NCI-H748 (cell line): ENCODE data around the gene AQP2.

ENCODE experiments used
- DNase-seq: peaks from one replicate; lab custom pipeline; 2025; ENCODE audit not compliant: unreplicated experiment; lab: John Stamatoyannopoulos, UW

Gene AQP2

DNA sequence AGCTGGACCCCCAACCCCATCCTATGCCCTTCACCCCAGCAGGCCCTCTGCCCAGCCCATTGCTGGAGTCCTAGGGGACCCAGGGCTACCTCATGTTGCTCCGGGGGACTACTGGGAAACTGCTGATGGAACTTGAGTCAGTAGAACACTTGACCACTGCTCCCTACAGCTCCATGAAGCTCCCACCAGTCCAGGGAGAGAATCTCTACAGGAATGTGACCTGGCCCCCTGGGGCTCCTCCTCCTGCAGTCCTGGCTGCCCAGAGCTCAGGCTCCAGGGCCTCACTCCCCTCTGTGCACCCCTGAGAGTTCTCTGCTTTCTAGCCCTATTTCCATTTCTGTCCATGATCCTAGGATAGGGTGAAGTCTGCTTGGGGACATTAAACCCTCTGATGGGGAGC, 10.8 kb upstream of the AQP2 start:
- no peak for DNase-seq

DNA sequence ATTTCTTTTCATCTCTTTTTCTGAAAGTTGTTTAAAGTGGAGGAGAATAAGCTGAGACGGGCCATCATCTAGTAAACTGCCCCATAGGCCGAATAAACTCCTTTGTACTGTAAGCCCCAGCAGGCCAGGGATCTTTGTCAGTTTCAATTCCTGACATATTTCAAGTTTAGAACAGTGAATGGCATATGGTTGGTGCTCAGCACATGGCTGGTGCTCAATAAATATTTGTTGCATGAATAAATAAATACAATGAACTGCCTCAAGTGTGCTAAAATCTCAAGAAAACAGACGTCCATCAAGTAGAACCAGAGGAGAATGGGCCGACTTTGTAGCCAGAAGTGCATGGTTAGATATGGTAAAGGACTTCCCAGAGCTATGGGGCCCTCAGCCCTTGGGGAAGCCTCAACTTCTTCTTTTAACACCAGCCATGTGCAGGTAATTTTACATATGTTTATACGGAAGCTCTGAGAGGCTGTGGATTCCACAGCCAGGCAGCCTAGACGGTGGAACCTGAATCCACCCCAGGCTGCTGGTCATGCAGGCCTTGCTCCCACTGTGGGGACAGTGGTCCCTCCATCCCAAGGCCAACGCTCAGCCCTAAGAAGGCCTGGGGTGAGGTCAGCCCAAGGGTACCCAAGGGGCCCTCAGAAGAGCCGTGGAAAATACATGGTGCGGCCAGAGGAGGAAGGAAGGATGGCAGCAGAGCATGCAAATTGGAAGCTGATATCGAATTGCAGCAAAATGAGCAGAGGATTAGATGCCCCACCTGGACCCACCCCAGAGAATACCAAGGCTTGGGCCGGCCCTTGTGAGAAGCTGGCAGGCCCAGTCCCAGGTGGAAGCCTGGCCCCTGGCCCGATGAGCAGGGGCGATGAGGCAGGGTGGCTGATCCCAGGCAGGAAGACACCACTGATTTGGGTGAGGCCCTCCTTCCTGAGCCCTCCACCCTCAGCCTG, 8.7 kb upstream of the AQP2 start:
- no peak for DNase-seq

DNA sequence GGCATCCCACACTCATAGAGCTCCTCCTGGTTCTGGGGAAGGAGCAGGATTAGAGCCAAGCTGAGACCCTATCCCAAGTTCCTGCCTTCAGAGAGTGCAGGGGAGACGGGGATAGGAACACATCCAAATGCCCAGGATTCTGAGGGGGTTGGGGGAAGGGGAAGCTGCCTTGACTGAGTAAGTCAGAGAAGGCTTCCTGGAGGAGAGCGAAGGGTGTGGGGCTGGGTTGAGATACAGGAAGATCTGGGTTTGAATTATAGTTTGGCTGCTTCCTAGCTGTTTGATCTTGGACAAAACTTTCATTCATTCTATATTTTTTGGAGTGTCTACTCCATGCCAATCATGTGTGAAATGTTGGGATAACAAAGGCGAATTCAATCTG, 8.0 kb upstream of the AQP2 start:
- no peak for DNase-seq

DNA sequence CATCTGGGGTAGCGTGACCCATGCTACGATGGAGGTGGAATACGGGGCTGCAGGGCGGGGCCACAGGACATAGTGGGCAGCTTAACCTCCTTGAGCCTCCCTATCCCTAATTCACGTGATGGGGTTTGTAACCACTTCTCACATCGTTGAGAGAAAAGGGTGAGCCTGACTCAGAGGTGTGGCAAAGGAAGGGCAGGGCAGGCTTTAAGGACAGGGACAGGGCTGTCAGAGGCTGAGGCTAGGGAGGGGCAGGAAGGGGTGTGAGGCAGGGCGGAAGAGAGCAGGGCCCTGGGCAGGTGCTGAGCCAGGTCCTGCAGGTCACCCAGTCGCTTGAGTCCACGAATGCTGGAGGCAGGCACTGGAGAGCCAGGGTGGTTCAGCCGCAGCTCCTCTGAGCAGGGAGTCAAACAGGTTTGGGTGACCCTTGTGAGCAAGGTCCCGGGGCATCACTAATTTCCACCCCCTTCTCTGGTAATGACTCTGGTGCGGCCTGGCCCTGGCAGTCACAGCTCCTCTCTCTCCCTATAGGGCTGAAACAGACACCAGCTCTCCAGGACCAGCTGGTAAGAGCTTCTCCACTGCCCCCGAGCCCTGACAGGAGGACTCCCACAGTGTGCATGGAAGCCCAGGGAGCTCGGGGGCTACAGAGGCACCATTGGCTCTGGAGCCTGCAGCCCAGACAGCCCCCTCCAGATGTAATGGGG, 7.5 kb upstream of the AQP2 start:
- no peak for DNase-seq

DNA sequence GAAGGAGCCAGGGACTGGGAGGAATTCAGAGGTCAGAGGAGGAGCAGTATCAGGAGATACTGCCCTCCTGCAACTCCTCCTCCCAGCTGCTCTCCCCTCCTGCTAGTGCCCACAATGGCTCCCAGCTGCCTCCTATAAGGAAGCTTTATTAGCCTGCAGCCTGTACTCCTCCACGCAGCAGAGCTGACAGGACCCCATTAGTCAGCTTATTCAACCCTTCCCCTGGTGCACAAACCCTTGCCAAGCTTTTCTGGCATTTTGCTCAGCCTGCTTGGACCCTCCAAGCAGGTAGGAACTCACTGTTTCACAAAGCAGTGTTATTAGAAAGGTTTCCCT, 6.9 kb upstream of the AQP2 start:
- no peak for DNase-seq

DNA sequence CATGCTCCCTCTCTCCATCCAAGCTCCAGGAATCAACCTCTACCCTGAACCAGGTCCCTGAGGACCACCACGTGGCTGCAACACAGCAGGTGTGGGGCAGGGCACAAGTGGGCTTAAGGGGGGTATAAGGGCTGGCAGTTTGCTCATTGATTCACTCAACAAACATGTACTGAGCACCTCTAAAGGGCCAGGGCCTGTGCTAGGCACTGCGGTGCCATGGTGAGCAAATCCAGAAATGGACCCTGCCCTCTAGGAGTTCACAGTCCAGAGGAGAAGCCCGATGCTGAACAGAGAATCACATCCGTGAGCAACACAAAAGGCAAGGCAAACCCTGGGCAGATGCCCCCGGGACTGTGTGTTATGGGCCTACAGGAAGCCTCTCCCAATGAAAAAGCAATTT, 6.5 kb upstream of the AQP2 start:
- DNase-seq, result no peak

DNA sequence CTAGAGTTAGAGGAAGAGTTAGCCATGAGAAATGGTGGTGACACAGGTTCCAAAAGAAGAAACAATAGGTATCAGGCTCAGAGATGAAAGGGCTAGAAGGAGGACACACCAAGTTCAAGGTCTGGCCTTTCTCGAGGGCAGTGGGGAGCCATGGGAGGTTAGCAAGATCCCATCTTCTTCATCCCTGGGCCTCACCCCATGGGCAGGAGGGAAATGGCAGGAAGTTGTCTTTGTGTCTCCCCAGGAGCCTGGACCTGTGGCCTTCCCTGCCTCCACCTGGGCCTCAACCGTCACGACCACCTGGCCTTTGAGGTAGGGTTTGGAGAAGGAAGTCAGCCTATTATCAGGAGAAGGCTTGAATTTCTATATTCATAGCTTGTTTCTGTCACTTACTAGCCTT, 5.8 kb upstream of the AQP2 start:
- no peak for DNase-seq

DNA sequence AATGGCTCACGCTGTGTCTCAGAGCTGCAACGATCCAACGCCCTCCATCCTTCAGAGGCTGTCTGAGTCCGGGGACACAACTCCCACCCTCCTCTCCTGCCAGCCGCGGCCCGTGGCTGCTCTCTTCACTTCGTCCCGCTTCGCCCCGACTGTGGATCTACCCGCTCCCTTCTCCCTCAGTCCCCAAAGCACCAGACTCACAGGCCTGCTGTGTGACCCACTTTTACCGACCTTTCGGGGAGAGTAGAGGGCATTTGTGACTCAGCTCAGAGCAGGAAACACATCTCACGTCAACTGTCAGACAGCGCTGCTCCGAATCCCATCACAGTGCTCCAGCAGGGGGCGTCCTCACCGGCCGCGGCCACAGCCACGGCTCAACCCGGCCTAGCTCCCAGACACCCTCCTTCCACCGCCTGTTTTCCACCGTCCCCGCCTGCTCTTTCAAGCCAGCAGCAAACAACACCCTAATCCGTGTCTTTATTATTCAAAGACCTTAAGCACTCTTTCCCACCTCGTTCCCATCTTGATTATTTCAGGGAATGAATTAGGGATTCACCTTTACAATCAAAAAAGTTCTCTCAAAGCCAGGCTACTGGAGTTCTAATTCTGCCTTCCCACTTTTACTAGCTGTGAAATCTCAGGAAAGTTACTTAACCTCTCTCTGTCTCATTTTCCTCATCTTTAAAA, 5.0 kb upstream of the AQP2 start:
- DNase-seq, result peak; percentile 49

DNA sequence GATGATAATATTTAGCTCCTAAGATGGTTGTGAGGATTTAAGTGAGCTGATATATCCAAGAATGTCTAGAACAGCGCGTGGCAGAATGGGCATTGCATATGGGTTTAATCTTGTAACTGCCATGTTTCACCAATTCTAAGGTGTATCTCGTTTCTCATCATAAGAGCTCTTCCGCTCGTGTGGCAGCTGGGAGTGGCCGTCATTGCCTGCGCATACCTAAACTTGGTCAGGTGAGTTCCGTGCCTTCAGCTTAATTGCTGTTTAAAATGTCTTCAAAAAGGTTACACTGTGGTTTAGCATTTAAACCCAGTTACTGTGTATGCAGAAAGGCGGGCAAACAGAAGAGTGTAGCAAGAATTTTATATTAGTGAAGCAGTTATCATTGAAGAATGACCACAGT, 4.5 kb upstream of the AQP2 start:
- no peak for DNase-seq

DNA sequence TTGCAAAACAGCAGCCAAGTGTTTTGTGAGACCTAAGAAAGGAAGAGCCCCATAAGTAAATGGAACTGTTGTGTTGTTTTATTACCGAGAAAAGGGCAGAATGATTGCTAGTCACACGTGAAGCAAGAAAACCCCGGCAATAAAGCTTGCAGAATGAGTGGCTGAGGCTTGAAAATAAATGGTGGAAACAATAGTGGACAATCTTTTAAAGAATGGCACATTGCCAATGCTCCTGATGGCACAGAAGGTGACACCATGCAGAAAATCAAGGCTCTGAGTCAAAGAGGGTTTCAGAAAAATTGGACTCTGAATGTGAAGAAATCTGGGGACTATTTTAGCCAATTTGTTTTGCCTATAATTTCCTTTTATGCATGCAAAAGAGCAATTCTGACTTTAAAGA, 4.0 kb upstream of the AQP2 start:
- DNase-seq, result no peak

DNA sequence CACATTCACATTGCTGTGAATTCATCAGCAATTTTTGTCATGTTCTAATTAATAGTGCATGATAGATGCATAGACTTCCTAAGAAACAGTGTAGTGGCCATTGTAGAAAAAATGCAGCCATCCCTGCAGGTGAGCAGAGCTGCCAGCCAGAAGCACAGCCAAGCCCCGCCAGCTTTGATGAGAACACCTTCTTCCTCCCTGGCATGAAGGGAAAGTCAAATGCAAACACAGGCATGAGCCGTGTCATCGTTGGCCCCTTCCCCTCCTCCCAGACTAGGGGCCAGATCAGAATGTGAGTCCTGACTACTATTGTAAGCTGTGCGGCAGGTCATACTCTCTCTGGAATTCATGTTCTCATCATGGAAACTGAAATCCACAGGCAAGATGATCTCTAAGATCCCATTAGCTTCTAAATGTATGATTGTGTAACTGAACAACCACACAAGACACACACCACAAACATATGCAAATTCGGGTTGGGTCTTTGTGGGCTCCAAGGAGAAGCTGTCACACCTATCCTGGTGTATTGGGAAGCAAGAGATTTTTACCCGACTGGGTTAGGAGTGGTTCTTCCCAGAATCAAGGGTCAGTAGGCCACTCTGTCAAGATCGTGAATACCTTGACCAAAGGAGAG, 2.8 kb upstream of the AQP2 start:
- no peak for DNase-seq

DNA sequence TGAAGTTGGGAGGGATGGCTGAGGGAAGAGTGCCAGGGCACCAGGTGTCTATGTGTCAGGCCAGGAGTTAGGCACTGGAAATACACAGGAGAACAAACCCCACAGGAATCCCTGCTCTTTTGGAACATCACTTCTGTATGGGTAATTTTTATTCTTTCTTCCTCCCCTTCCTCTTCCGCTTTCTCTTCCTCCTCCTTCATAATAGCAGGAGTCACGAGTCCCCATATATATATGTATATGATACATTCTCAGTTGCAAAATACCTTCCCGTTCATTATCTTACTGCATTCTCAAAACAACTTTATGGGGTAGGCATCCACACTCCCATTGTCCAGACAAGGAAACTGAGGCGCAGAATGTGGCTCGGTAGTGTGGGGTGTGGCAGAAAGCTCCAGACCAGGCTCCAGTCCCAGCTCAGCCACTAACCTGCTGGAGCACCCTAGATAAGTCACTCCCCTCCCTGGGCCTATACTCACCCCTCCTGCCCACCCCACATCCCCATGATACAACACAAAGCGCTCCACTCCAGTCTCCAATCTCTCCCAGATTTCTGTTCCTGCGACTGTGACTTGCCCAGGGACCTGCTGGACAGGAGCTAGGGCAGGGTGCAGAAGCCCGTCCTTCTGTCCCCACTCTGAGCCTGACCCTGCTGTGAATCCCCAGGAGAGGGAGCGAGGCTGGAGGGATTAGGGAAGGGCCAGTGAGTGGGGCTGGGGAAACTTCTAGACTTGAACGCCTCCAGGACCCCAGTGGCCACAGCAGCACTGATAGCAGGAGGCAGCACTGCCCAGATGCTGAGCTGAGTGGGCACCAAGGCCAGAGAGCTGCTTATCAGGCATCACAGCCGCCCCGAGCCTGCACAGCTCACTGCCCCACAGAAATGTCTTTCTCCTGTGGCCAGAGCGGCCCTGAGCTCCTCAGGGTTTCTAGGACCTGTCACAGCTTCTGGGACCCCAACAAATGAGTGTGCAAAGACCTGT, 1.4 kb upstream of the AQP2 start:
- DNase-seq, result no peak

DNA sequence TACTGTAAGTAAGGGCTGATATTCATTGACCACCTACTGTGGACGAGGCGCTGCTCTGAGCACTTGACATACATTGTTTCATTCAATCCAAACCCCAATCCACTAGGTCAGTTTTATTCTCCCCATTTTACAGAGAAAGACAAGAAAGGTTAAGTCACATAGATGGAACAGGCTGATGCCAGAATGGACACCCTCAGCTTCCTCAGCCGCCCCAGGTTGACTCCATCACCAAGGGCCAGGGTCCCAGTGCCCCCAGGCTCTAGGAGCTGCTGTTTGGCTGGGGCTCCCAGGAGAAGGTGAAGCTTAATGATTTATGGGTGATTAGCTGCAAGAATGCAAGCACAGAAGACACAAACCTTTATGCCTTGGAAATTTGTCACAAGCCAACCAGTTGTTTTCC, 671 bp upstream of the AQP2 start:
- no peak for DNase-seq

DNA sequence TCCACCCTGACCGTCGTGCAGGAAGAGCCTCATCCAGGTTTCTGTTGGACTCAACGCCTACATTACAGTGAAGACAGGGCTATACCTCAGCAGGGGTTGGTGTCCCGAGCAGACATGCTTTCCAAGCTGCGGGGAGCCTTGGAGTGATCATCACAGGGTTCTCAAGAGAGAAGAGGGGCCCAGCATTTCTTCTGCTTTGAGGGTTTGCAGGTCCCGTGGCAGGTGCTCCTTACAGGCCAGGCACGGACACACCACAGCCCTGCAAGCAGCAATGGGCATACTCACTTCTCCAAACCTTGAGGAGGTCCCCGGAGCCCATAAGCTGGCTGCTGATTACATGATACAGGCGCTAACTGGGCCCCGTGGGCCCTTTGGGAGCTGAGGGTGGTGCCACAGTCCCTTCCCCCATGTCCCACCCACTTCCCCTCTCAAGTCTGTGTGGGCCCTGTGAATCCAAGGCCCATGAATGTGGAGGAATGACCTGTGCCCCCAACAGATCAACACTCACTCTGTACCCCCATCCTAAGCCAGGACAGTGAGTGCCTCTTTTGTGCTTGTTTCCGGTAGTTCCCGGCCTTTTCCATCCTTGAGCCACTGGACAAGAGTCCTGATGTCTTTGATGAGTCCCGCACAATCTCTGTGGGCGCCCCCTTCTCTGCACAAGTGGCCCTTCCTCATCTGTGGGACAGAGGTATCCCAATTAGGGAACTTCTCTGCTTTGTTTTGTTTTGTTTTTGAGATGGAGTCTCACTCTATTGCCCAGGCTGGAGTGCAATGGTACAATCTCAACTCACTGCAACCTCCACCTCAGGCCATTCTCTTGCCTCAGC, 1.1 kb downstream of the AQP2 start:
- DNase-seq, result no peak

DNA sequence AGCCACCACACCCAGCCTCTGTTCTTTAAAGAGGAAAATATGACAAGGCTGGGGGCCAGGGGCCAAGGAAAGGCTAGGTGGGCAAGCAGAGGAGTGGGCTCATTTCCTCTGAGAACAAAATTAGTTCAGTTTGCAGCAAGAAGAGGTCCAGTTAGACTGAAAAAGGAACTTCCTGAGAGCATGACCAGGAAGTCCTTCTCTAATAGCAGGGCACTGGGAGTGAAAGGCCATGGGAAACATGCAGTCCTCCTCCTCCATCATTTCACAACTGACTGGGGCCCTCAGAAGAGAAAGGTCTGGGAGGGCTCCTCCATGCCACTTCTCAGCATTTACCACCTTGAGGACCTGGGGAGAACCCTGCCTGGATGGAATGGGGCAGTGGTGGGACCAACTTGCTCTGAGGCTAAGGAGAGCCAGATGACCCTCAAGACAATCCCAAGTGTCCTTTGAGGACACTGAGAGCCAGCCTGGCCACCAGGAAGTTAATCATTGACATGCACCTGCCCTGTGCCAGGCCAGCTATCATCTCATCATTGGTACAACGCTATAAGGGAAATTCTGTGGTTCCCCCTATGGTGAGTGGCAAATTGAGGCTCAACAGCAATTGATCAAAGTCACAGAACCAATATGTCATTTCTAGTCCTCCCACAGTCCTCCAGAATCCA, 2.0 kb downstream of the AQP2 start:
- no peak for DNase-seq

DNA sequence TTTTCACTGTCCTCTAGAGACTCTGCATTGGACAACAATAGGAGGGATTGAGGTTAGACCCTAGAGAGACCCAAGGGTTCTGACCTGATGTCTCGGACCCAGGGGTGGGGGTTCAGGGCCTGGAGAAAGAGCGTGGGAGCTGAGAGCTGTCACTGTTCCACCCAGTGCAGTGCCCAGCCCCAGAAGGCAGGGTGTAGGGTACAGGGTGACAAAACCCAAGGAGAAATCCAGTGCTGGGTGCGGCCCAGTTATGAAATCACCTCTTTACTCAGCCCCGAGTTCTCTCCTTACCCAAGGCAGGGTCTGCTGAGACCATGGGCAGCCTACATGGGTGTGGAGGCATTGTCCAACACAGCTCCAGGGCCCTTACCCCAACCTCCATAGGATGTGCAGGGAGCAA, 2.6 kb downstream of the AQP2 start:
- DNase-seq, result no peak

DNA sequence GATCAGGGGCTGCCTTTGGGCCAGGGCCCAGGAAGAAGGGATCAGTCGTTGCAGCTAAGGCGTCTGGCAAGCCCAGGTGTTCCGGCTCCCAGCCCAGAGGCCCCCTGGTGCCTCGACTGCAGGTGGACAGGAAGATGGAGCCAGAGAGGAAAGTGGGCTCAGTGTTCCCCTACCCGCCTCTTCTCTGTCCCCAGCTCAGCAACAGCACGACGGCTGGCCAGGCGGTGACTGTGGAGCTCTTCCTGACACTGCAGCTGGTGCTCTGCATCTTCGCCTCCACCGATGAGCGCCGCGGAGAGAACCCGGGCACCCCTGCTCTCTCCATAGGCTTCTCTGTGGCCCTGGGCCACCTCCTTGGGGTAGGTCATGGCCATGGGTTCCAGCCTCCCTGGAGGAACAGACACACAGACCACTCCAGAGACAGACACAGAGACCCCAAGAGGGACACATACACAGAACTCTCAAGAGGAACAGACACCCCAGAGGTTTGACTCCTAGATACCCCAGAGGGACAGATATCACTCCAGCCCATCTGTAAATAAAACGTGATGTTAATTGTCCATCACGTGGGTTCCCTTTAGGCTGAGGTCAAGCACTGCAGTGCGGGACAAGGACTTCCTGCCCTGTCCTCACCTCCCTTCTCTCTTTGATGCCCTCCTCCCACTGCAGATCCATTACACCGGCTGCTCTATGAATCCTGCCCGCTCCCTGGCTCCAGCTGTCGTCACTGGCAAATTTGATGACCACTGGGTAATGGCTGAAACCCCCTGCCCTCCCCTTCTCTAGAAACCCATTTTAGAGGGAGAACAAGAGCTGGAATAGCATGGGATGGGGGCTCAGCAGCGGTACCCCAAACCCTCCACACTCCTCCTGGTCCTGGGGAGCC, 3.7 kb downstream of the AQP2 start:
- no peak for DNase-seq
